Upper lobe of left lung (tissue), 4 donors: ENCODE results near the gene PPP1R3C.

ENCODE experiments used
- CTCF ChIP-seq, 6 experiments: fragments of 450-650 bp in 4 of 6; fragments of 200-600 bp in 2 of 6; sonication (generic) in 2 of 6; IDR thresholded peaks; one replicate each; pipeline ENCODE4 v1.5.1; 2016 to 2019; ENCODE audit warnings: antibody characterized with exemption in 6 of 6
- EP300 ChIP-seq, 4 donors: sonication (generic); formaldehyde crosslinking; IDR thresholded peaks; one replicate each; pipeline ENCODE4 v1.5.1; 2017; ENCODE audit warnings: antibody characterized with exemption in 4 of 4, control low read depth in 2 of 4
- POLR2A ChIP-seq, 4 donors: fragments of 450-650 bp; IDR thresholded peaks; one replicate each; pipeline ENCODE4 v1.5.1; 2016 to 2017; ENCODE audit warnings: antibody characterized with exemption in 4 of 4, mild to moderate bottlenecking in 2 of 4
- POLR2AphosphoS5 ChIP-seq, 2 donors: sonication (generic); formaldehyde crosslinking; IDR thresholded peaks; one replicate each; pipeline ENCODE4 v1.5.1; 2017; ENCODE audit warnings: antibody characterized with exemption in 2 of 2

- no peak for TF ChIP-seq CTCF (IDR thresholded peaks at IDR 0.05)
- TF ChIP-seq POLR2A (IDR thresholded peaks at IDR 0.05), result no peak
- TF ChIP-seq EP300 (IDR thresholded peaks at IDR 0.05), result no peak
- no peak for TF ChIP-seq POLR2AphosphoS5 (IDR thresholded peaks at IDR 0.05)
Observed at GRCh38 chr10:91677911-91678310, 45.0 kb upstream of the PPP1R3C start.
